H1 (cell line): Measurements from ENCODE around the gene POU5F1. TPM values are rescaled to one million over a fixed set of nuclear protein-coding genes. Genes with fewer than 3 reads are reported as not detected.

Experiments used
- BACH1 ChIP-seq: IDR thresholded peaks from 2 replicates; pipeline ENCODE4 v1.6.1; 2012; ENCODE audit warnings: low read length, improper control_type of control experiment
- BCL11A ChIP-seq, 2 experiments: IDR thresholded peaks; one replicate each; pipeline ENCODE4 v1.6.1; 2011; ENCODE audit warnings: low read depth in 2 of 2, low read length in 2 of 2, mild to moderate bottlenecking in 2 of 2
- CBX5 ChIP-seq: fragments of 300-800, 300-1000 bp; sonication (generic); IDR thresholded peaks from 2 replicates; pipeline ENCODE4 v1.7.1; 2016; ENCODE audit warnings: antibody characterized with exemption, low read length, low read depth
- CEBPB ChIP-seq: IDR thresholded peaks from 2 replicates; pipeline ENCODE4 v1.6.1; 2012; ENCODE audit warnings: low read depth, low read length
- CHD2 ChIP-seq: IDR thresholded peaks from 2 replicates; pipeline ENCODE4 v1.6.1; 2012; ENCODE audit warnings: low read length, improper control_type of control experiment
- CTBP2 ChIP-seq: IDR thresholded peaks from 2 replicates; pipeline ENCODE4 v1.7.0; 2011; ENCODE audit warnings: borderline replicate concordance, mild to moderate bottlenecking, moderate library complexity, mixed read lengths, low read length; ENCODE audit not compliant: insufficient read depth, insufficient read length
- EGR1 ChIP-seq: IDR thresholded peaks from 2 replicates; pipeline ENCODE4 v1.6.1; 2011; ENCODE audit warnings: low read depth, low read length, borderline replicate concordance
- GABPA ChIP-seq: IDR thresholded peaks from 2 replicates; pipeline ENCODE4 v1.6.1; 2011; ENCODE audit warnings: mild to moderate bottlenecking, low read length, moderate library complexity, borderline replicate concordance; ENCODE audit not compliant: insufficient read depth
- HDAC6 ChIP-seq: IDR thresholded peaks from one replicate; pipeline ENCODE4 v1.7.1; 2012; ENCODE audit warnings: low read depth, mild to moderate bottlenecking, inconsistent platforms, low read length, moderate library complexity
- KDM1A ChIP-seq: fragments of 200-600, 300-600 bp; sonication (generic); IDR thresholded peaks from 2 replicates; pipeline ENCODE4 v1.7.1; 2016; ENCODE audit warnings: mild to moderate bottlenecking, low read length, borderline replicate concordance
- MAFK ChIP-seq: IDR thresholded peaks from 2 replicates; pipeline ENCODE4 v1.6.1; 2012; ENCODE audit warnings: low read depth, mild to moderate bottlenecking, improper control_type of control experiment, low read length
- NRF1 ChIP-seq: IDR thresholded peaks from 2 replicates; pipeline ENCODE4 v1.6.1; 2011; ENCODE audit warnings: mild to moderate bottlenecking, low read depth, low read length, improper control_type of control experiment
- RXRA ChIP-seq: IDR thresholded peaks from 2 replicates; pipeline ENCODE4 v1.6.1; 2011; ENCODE audit warnings: low read depth, mild to moderate bottlenecking, low read length, moderate library complexity; ENCODE audit not compliant: insufficient read depth
- SIN3A ChIP-seq, 2 experiments: IDR thresholded peaks in 1 of 2; conservative IDR thresholded peaks in 1 of 2; 2 replicates each; pipeline ENCODE4 v1.6.1; 2011 to 2012; ENCODE audit warnings: low read length in 2 of 2, improper control_type of control experiment in 1 of 2, low read depth in 1 of 2, mild to moderate bottlenecking in 1 of 2
- SP4 ChIP-seq: IDR thresholded peaks from 2 replicates; pipeline ENCODE4 v1.6.1; 2012; ENCODE audit warnings: low read length, inconsistent platforms
- polyA plus RNA-seq, 7 experiments: library from polyadenylated mRNA; depleted of rRNA in 3 of 7; stranded (reverse) in 5 of 7; unstranded in 2 of 7; fragments of >200 nt in 5 of 7; fragments of 200-250 nt in 2 of 7; gene quantifications; 1 replicate in 5 of 7; 2 replicates in 1 of 7; 4 replicates in 1 of 7; pipeline versions ENCODE4 v1.2.1 to v1.2.3, GENCODE V29; 2011 to 2013; ENCODE audit warnings: missing spikeins in 2 of 7, mixed read lengths in 2 of 7
- total RNA-seq: library from RNA; stranded (reverse); fragmentation: NEBNext Ultra II Directional; extraction: Animal tissue kit (Norgen Biotek cat#: 25700); gene quantifications from 2 replicates; pipeline ENCODE4 v1.2.1, GENCODE V29; 2021
- TF ChIP-seq, protein P1 (sequence below), 3 experiments: IDR thresholded peaks; 1 replicate in 2 of 3; 2 replicates in 1 of 3; pipeline versions ENCODE4 v1.5.1 to v1.6.1; 2011; ENCODE audit warnings: low read length in 3 of 3, mild to moderate bottlenecking in 3 of 3, inconsistent platforms in 2 of 3, low read depth in 1 of 3, moderate library complexity in 1 of 3; ENCODE audit not compliant: insufficient read depth in 1 of 3; ENCODE audit errors: control extremely low read depth in 1 of 3

POU5F1 gene
- total and polyA plus RNA-seq, 2 of the 8 experiments (the other 6 are each of a cell fraction or from before 2014, with no cell fraction given) = 2,437 to 2,526 TPM

DNA sequence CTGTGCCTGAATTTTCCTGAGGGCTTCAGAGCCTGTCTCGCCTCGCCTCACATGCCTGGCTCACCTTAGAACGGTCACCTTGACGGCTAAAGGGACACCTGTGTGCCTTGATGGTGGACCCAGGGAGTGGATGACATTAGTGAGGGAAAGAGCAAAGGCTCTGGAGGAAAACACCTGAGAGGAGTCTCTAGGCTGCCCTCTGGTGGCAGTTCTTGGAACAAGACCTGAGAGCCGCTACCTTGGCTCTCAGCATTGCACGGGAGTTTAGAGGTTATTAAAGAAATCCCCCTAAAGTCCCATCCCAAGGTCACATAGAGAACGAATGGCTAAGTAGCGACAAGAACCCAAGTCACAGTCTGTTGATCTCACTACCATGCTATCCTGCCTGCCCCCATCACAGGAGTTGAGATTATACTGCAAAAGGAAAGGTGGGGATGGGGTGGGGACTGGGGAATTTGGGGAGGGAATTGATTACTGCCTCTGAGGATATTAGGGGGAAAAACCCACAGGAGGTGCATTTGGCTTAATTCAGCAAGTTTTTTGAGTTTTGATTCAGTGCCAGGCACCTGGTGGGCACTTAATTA is 42.3 kb downstream of the POU5F1 start (continued):
- no peak for TF ChIP-seq GABPA
- no peak for TF ChIP-seq NRF1
- no peak for TF ChIP-seq CBX5
- no peak for TF ChIP-seq HDAC6
- no peak for TF ChIP-seq SIN3A (conservative IDR thresholded peaks at IDR 0.05 in 1 of 2, IDR thresholded peaks at IDR 0.05 in 1 of 2; ENCODE audit: low read depth in 1 of 2, low read length in 2 of 2)
- TF ChIP-seq RXRA = no peak
- TF ChIP-seq MAFK = no peak
- no peak for TF ChIP-seq SP4
- no peak for TF ChIP-seq KDM1A
- TF ChIP-seq CTBP2 = no peak
- TF ChIP-seq BCL11A (IDR thresholded peaks at IDR 0.05; ENCODE audit: low read depth in 2 of 2, low read length in 2 of 2) = no peak
- TF ChIP-seq CHD2 = no peak
- TF ChIP-seq BACH1 = no peak
- TF ChIP-seq CEBPB = no peak
- TF ChIP-seq, protein P1, sequence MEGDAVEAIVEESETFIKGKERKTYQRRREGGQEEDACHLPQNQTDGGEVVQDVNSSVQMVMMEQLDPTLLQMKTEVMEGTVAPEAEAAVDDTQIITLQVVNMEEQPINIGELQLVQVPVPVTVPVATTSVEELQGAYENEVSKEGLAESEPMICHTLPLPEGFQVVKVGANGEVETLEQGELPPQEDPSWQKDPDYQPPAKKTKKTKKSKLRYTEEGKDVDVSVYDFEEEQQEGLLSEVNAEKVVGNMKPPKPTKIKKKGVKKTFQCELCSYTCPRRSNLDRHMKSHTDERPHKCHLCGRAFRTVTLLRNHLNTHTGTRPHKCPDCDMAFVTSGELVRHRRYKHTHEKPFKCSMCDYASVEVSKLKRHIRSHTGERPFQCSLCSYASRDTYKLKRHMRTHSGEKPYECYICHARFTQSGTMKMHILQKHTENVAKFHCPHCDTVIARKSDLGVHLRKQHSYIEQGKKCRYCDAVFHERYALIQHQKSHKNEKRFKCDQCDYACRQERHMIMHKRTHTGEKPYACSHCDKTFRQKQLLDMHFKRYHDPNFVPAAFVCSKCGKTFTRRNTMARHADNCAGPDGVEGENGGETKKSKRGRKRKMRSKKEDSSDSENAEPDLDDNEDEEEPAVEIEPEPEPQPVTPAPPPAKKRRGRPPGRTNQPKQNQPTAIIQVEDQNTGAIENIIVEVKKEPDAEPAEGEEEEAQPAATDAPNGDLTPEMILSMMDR (IDR thresholded peaks at IDR 0.05; ENCODE audit: control extremely low read depth in 1 of 3, insufficient read depth in 1 of 3, low read depth in 1 of 3, low read length in 3 of 3) = peak; percentile 60 to 86 (median 83)
- no peak for TF ChIP-seq EGR1
